HepG2 (cell line): Measurements from ENCODE around the gene CCM2. TPM values are rescaled to one million over a fixed set of nuclear protein-coding genes. Genes with fewer than 3 reads are reported as not detected.
A peak's percentile ranks its signal among the peaks of the same experiment; 100 is the strongest.

Experiments
- ASH2L ChIP-seq: fragments of 300-600, 200-600 bp; sonication (generic); IDR thresholded peaks from 2 replicates; pipeline ENCODE4 v1.7.0; 2017; ENCODE audit warnings: low read depth, mild to moderate bottlenecking, moderate library complexity, mixed read lengths, low read length; ENCODE audit not compliant: insufficient read length
- DR1 ChIP-seq: sonication (generic); formaldehyde crosslinking; IDR thresholded peaks from 2 replicates; pipeline ENCODE4 v1.8.0; 2021; ENCODE audit warnings: mild to moderate bottlenecking, missing genetic modification reagents, inconsistent platforms
- ONECUT2 ChIP-seq: sonication (generic); formaldehyde crosslinking; IDR thresholded peaks from 2 replicates; pipeline ENCODE4 v1.4.0; 2020; ENCODE audit warnings: missing genetic modification reagents
- RFX1 ChIP-seq: fragments of 450-650 bp; IDR thresholded peaks from 2 replicates; pipeline ENCODE4 v1.6.1; 2017
- SALL1 ChIP-seq: sonication (generic); formaldehyde crosslinking; IDR thresholded peaks from 2 replicates; pipeline ENCODE4 v1.8.0; 2022; ENCODE audit warnings: mild to moderate bottlenecking, missing genetic modification reagents
- TEAD2 ChIP-seq: sonication (generic); formaldehyde crosslinking; IDR thresholded peaks from 2 replicates; pipeline ENCODE4 v1.9.0; 2021; ENCODE audit warnings: missing genetic modification reagents
- TFAP4 ChIP-seq: sonication (generic); IDR thresholded peaks from 2 replicates; pipeline ENCODE4 v1.6.1; 2016; ENCODE audit warnings: low read depth, borderline replicate concordance
- THAP11 ChIP-seq: IDR thresholded peaks from 2 replicates; pipeline ENCODE4 v1.6.1; 2016; ENCODE audit warnings: missing biosample characterization, missing genetic modification reagents
- ZMAT3 ChIP-seq: sonication (generic); formaldehyde crosslinking; conservative IDR thresholded peaks from 2 replicates; pipeline ENCODE4 v1.7.0; 2021; ENCODE audit warnings: missing genetic modification reagents
- ZNF274 ChIP-seq: sonication (generic); formaldehyde crosslinking; IDR thresholded peaks from 2 replicates; pipeline ENCODE4 v1.5.1; 2020; ENCODE audit warnings: mild to moderate bottlenecking, missing genetic modification reagents
- ZNF446 ChIP-seq: sonication (generic); formaldehyde crosslinking; IDR thresholded peaks from 2 replicates; pipeline ENCODE4 v1.5.0; 2020; ENCODE audit warnings: mild to moderate bottlenecking, missing genetic modification reagents
- ZNF501 ChIP-seq: sonication (generic); formaldehyde crosslinking; IDR thresholded peaks from 2 replicates; pipeline ENCODE4 v1.5.1; 2020; ENCODE audit warnings: mild to moderate bottlenecking, moderate library complexity, missing genetic modification reagents
- ZXDC ChIP-seq: sonication (generic); formaldehyde crosslinking; IDR thresholded peaks from 2 replicates; pipeline ENCODE4 v1.5.0; 2020; ENCODE audit warnings: mild to moderate bottlenecking, missing genetic modification reagents
- polyA plus RNA-seq, 8 experiments: library from polyadenylated mRNA; depleted of rRNA in 3 of 8; stranded (reverse) in 7 of 8; unstranded in 1 of 8; fragments of >200 nt; fragmentation: Illumina TruSeq in 4 of 8; extraction: Trizol in 4 of 8; gene quantifications; 2 replicates each; pipeline versions ENCODE4 v1.2.1 to v1.2.3, GENCODE V29; 2011 to 2016; ENCODE audit warnings: low read depth in 4 of 8, missing spikeins in 1 of 8, mixed read lengths in 1 of 8; ENCODE audit not compliant: insufficient read depth in 1 of 8
- total RNA-seq, 5 experiments: library from RNA; depleted of rRNA; stranded (reverse); fragments of >200 nt; fragmentation: Illumina TruSeq; extraction: Trizol; gene quantifications; 2 replicates each; pipeline ENCODE4 v1.2.3, GENCODE V29; 2016; ENCODE audit warnings: low read depth in 1 of 5
- TF ChIP-seq, protein P1 (sequence below): IDR thresholded peaks from 2 replicates; pipeline ENCODE4 v1.6.1; 2016; ENCODE audit warnings: mild to moderate bottlenecking
- TF ChIP-seq, protein P2 (sequence below): sonication (generic); formaldehyde crosslinking; IDR thresholded peaks from 2 replicates; pipeline ENCODE4 v1.5.0; 2020; ENCODE audit warnings: mild to moderate bottlenecking, missing genetic modification reagents, borderline replicate concordance
- TF ChIP-seq, protein P3 (sequence below): sonication (generic); formaldehyde crosslinking; IDR thresholded peaks from 2 replicates; pipeline ENCODE4 v1.4.0; 2020; ENCODE audit warnings: mild to moderate bottlenecking, missing genetic modification reagents
- TF ChIP-seq, protein P4 (sequence below): sonication (generic); formaldehyde crosslinking; IDR thresholded peaks from 2 replicates; pipeline ENCODE4 v1.8.0; 2022; ENCODE audit warnings: missing genetic modification reagents, mild to moderate bottlenecking, borderline replicate concordance

Gene CCM2
- total and polyA plus RNA-seq, 2 of the 13 experiments (the other 11 are each of a cell fraction or from before 2014, with no cell fraction given): 13.7 to 15.8 TPM

DNA sequence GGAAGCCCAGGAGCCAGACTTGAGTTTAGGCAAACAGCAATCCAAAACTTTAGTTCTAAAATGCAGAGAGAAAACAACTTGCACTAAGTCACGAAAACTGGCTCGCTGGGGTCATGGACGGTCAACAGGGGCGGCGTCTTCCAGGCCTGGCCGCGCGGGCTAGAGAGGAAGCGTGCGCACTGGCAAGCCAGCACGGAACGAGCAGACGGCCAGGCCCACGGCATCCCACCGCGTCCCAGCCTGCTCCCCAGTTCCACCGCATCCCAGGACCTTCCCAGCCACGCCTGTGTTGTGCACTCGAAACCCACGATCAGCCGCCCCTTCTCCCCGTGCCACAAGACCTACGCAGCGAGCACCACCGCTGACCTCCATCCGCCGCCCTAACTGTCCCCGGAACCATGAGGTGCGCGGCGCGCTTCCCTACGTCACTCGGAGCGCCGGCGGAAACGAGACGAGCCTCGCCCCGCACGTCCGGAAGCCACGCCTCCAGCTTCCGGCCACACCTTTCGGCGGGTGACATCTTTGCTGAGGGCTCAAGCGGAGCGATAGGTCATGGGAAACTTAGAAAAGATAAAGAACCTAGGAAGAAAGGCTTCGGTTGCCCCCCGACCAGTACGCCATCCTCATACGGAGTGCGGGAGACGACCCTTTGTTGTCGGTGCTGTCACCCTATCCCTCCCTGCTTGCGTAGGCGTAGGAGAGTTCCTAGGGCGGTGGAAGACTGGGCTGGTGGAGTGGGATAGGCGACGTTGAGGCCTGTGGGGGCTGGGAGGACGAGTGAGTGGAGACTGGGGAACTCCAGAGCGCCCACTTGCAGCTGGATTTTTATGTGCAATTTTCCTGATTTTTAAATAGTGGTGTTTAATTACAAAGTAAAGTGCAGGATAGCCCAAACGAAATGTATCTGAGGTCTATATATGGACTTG lies 111.6 kb downstream of the CCM2 start, which contains the start of gene TBRG4 (continued):
- TF ChIP-seq TFAP4 (peak; percentile 55; the same call in 1 of the 2 replicates), ZNF501 (CRISPR knock-in tag) (peak; percentile 93), ZXDC (CRISPR knock-in tag) (0 out of 2 replicates have a peak, but pooled peaks have one; percentile 29), THAP11 (CRISPR knock-in tag) (peak; percentile 95), ZNF446 (CRISPR knock-in tag) (peak; percentile 88; the same call in 1 of the 2 replicates), ONECUT2 (no peak), ZMAT3 (CRISPR knock-in tag) (peak; percentile 78; the same call in 1 of the 2 replicates), ASH2L (peak; percentile 90), RFX1 (no peak), ZNF274 (peak; percentile 82), TEAD2 (CRISPR knock-in tag) (no peak), DR1 (CRISPR knock-in tag) (peak; percentile 92), SALL1 (CRISPR knock-in tag) (peak; percentile 93)
- TF ChIP-seq, protein P1, sequence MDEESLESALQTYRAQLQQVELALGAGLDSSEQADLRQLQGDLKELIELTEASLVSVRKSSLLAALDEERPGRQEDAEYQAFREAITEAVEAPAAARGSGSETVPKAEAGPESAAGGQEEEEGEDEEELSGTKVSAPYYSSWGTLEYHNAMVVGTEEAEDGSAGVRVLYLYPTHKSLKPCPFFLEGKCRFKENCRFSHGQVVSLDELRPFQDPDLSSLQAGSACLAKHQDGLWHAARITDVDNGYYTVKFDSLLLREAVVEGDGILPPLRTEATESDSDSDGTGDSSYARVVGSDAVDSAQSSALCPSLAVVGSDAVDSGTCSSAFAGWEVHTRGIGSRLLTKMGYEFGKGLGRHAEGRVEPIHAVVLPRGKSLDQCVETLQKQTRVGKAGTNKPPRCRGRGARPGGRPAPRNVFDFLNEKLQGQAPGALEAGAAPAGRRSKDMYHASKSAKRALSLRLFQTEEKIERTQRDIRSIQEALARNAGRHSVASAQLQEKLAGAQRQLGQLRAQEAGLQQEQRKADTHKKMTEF: peak; percentile 93
- TF ChIP-seq, protein P2, sequence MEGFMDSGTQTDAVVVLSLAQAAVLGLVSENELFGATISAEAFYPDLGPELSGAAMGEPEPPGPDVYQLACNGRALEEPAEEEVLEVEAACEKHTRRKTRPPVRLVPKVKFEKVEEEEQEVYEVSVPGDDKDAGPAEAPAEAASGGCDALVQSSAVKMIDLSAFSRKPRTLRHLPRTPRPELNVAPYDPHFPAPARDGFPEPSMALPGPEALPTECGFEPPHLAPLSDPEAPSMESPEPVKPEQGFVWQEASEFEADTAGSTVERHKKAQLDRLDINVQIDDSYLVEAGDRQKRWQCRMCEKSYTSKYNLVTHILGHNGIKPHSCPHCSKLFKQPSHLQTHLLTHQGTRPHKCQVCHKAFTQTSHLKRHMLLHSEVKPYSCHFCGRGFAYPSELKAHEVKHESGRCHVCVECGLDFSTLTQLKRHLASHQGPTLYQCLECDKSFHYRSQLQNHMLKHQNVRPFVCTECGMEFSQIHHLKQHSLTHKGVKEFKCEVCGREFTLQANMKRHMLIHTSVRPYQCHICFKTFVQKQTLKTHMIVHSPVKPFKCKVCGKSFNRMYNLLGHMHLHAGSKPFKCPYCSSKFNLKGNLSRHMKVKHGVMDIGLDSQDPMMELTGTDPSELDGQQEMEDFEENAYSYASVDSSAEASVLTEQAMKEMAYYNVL: peak; percentile 69; the same call in 1 of the 2 replicates
- TF ChIP-seq, protein P3, sequence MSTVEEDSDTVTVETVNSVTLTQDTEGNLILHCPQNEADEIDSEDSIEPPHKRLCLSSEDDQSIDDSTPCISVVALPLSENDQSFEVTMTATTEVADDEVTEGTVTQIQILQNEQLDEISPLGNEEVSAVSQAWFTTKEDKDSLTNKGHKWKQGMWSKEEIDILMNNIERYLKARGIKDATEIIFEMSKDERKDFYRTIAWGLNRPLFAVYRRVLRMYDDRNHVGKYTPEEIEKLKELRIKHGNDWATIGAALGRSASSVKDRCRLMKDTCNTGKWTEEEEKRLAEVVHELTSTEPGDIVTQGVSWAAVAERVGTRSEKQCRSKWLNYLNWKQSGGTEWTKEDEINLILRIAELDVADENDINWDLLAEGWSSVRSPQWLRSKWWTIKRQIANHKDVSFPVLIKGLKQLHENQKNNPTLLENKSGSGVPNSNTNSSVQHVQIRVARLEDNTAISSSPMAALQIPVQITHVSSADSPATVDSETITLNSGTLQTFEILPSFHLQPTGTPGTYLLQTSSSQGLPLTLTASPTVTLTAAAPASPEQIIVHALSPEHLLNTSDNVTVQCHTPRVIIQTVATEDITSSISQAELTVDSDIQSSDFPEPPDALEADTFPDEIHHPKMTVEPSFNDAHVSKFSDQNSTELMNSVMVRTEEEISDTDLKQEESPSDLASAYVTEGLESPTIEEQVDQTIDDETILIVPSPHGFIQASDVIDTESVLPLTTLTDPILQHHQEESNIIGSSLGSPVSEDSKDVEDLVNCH: peak; percentile 81; the same call in 1 of the 2 replicates
- TF ChIP-seq, protein P4, sequence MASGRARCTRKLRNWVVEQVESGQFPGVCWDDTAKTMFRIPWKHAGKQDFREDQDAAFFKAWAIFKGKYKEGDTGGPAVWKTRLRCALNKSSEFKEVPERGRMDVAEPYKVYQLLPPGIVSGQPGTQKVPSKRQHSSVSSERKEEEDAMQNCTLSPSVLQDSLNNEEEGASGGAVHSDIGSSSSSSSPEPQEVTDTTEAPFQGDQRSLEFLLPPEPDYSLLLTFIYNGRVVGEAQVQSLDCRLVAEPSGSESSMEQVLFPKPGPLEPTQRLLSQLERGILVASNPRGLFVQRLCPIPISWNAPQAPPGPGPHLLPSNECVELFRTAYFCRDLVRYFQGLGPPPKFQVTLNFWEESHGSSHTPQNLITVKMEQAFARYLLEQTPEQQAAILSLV (CRISPR knock-in tag): peak; percentile 98; the same call in 1 of the 2 replicates
